Measurements from ENCODE around the gene MRPL57. TPM values are rescaled to one million over a fixed set of nuclear protein-coding genes. Genes with fewer than 3 reads are reported as not detected.
"Not testable (repeated sequence)": the region's sequence is repeated elsewhere in the genome, so short reads cannot be mapped to it uniquely, and the experiment has no call there.

Gene MRPL57
- total RNA-seq, 2 experiments from 2014 or later = 10.0 to 10.5 TPM

DNA sequence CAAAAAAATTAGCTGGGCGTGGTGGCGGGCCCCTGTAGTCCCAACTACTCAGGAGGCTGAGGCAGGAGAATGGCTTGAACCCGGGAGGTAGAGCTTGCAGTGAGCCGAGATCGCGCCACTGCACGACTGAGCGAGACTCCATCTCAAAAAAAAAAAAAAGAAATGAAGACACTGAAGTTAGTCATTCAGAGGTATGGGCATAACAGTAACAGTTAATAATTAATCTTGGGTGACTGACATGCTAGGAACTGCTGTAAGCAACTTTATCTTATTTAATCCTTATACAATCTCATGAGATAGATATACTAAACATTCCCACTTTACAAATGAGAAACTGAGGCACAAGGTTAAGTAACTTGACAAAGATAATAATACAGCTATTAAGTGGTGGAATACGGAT is 5.0 kb upstream of the MRPL57 start:
- CTCF ChIA-PET = interaction anchor here (0.7 kb wide), 1 partner anchor 64 kb away, joined by 4 read pairs; no protein-coding TSS in a partner anchor
- no peak overlapping the region for H3K4me3 Mint-ChIP-seq

GRCh38 chr13:21173767-21174166 is 2.7 kb upstream of the MRPL57 start:
- H3K36me3 Mint-ChIP-seq (ENCODE audit: low read depth) = peaks cover 19% of the 10 kb centered on the region
- H3K4me3 ChIP-seq (ENCODE audit: low read length); DNase-seq; H3K27ac Mint-ChIP-seq; H3K9me3 Mint-ChIP-seq; H3K9me3 ChIP-seq (ENCODE audit: control insufficient read depth in 1 of 2, insufficient read depth in 1 of 2, low read length in 2 of 2); H3K27ac ChIP-seq (ENCODE audit: low read depth in 1 of 2, low read length in 2 of 2); CTCF ChIA-PET; H3K27me3 Mint-ChIP-seq; POLR2A ChIA-PET; ATAC-seq (ENCODE audit: poor library complexity); H3K4me3 Mint-ChIP-seq; H3K36me3 ChIP-seq (ENCODE audit: insufficient read depth, low read length); H3K27me3 ChIP-seq (ENCODE audit: control insufficient read depth in 1 of 2, insufficient read depth in 2 of 2, low read length in 2 of 2): not testable (repeated sequence)
- H3K4me1 ChIP-seq (ENCODE audit: insufficient read depth, low read length) = peaks cover 22% of the 10 kb centered on the region
- intact Hi-C loops (cut with DNase I, micrococcal nuclease) = loop anchor here (10.0 kb wide), 2 partner anchors 229 to 1209 kb away; no protein-coding TSS in a partner anchor
- peaks cover 19% of the 10 kb centered on the region for H3K4me1 Mint-ChIP-seq (ENCODE audit: low read depth)

More for the DNA sequence above, 5.0 kb upstream of the MRPL57 start:
- peaks cover 4% of the 10 kb centered on the region for H3K36me3 Mint-ChIP-seq (ENCODE audit: low read depth)
- Histone ChIP-seq H3K9me3 (ENCODE audit: control insufficient read depth in 1 of 2, insufficient read depth in 1 of 2, low read length in 2 of 2) (no peaks in the 10 kb centered on the region), H3K36me3 (ENCODE audit: insufficient read depth, low read length) (no peaks in the 10 kb centered on the region), H3K4me1 (ENCODE audit: insufficient read depth, low read length) (peaks cover 5% of the 10 kb centered on the region), H3K4me3 (ENCODE audit: low read length) (no peak overlapping the region), H3K27ac (ENCODE audit: low read depth in 1 of 2, low read length in 2 of 2) (no peak overlapping the region), H3K27me3 (ENCODE audit: control insufficient read depth in 1 of 2, insufficient read depth in 2 of 2, low read length in 2 of 2) (no peaks in the 10 kb centered on the region)
- TF ChIP-seq, protein P1, sequence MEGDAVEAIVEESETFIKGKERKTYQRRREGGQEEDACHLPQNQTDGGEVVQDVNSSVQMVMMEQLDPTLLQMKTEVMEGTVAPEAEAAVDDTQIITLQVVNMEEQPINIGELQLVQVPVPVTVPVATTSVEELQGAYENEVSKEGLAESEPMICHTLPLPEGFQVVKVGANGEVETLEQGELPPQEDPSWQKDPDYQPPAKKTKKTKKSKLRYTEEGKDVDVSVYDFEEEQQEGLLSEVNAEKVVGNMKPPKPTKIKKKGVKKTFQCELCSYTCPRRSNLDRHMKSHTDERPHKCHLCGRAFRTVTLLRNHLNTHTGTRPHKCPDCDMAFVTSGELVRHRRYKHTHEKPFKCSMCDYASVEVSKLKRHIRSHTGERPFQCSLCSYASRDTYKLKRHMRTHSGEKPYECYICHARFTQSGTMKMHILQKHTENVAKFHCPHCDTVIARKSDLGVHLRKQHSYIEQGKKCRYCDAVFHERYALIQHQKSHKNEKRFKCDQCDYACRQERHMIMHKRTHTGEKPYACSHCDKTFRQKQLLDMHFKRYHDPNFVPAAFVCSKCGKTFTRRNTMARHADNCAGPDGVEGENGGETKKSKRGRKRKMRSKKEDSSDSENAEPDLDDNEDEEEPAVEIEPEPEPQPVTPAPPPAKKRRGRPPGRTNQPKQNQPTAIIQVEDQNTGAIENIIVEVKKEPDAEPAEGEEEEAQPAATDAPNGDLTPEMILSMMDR (IDR thresholded peaks at IDR 0.05) = no peak
- H3K4me1 Mint-ChIP-seq (ENCODE audit: low read depth) = peaks cover 4% of the 10 kb centered on the region
- H3K27me3 Mint-ChIP-seq = no peaks in the 10 kb centered on the region
- intact Hi-C loops (cut with DNase I, micrococcal nuclease) = loop anchor here (10.0 kb wide), 2 partner anchors 227 to 1207 kb away; no protein-coding TSS in a partner anchor
- no peak for ATAC-seq (ENCODE audit: poor library complexity)
- H3K9me3 Mint-ChIP-seq = no peaks in the 10 kb centered on the region
- no peak for DNase-seq
- H3K27ac Mint-ChIP-seq = no peak overlapping the region
- POLR2A ChIA-PET = no interaction called here

DNA sequence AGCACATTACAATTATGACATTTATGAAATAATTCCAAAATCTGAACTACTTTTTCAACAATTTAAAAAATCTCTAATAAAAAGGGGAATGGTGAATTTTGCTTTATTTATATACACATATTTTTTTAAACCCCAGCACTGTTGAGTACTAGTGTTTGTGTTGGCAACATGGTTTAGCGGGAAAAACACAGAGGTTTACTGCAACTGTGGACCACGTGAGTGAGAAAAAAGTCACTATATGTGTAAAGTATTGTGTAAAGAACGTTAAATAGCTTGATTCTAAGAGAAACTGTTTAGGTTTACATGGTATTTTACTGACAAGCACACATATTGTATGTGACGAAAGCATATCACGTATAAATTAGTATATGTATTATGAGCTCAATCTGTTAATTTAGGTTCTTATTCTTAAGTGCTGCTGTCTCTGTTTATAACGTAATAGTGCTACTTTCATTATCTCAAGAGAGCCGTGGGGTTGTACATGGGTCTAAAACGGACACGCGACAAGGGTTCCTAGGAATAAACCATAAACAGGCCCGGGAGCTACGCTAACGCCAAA is 723 bp upstream of the MRPL57 start:
- intact Hi-C loops (cut with DNase I, micrococcal nuclease) = loop anchor here (1.0 to 10.0 kb wide), 11 partner anchors 34 to 1211 kb away; partner anchors contain the start of gene EEF1AKMT1 (in 1 of the 2)
- Mint-ChIP-seq H3K4me1 (ENCODE audit: low read depth) (peaks cover 28% of the 10 kb centered on the region), H3K4me3 (peak overlapping the region; percentile 90), H3K36me3 (ENCODE audit: low read depth) (peaks cover 19% of the 10 kb centered on the region), H3K27ac (peak overlapping the region; percentile 96), H3K27me3 (no peaks in the 10 kb centered on the region), H3K9me3 (no peaks in the 10 kb centered on the region)
- TF ChIP-seq, protein P1 (IDR thresholded peaks at IDR 0.05) = no peak
- POLR2A ChIA-PET = interaction anchor here (0.8 to 2.4 kb wide), 10 partner anchors 16 to 1218 kb away, joined by 3 to 22 read pairs (median 5); partner anchors contain the start of genes MICU2, XPO4 and ZDHHC20
- H3K4me1 ChIP-seq (ENCODE audit: insufficient read depth, low read length) = peaks cover 22% of the 10 kb centered on the region
- no peak overlapping the region for H3K27ac ChIP-seq (ENCODE audit: low read depth in 1 of 2, low read length in 2 of 2)
- CTCF ChIA-PET = interaction anchor here (0.9 to 2.5 kb wide), 4 partner anchors 32 to 302 kb away, joined by 3 to 9 read pairs (median 4); no protein-coding TSS in a partner anchor
- DNase-seq = peak in 1 of 14 experiments; percentile 7
- peak overlapping the region; percentile 100 for H3K4me3 ChIP-seq (ENCODE audit: low read length)
- H3K36me3 ChIP-seq (ENCODE audit: insufficient read depth, low read length) = peaks cover 2% of the 10 kb centered on the region
- no peaks in the 10 kb centered on the region for H3K9me3 ChIP-seq (ENCODE audit: control insufficient read depth in 1 of 2, insufficient read depth in 1 of 2, low read length in 2 of 2)
- no peaks in the 10 kb centered on the region for H3K27me3 ChIP-seq (ENCODE audit: control insufficient read depth in 1 of 2, insufficient read depth in 2 of 2, low read length in 2 of 2)
- no peak for ATAC-seq (ENCODE audit: poor library complexity)

Measured in CD4-positive, alpha-beta T cell (primary cell).